GM23338 (cell line): ENCODE measurements around the gene ASIC3. TPM values are rescaled to one million over a fixed set of nuclear protein-coding genes. Genes with fewer than 3 reads are reported as not detected.

Experiments
- ATAC-seq: fragments of 200-7000 bp; cut with Tn5 transposase; 3 replicates; pipeline ENCODE4 v1.9.1; 2020
- DNase-seq: peaks from one replicate; pipeline ENCODE4 v3.0.0-alpha.2; 2015; ENCODE audit warnings: low spot score
- H2AFZ ChIP-seq: fragments of 200-600 bp; sonication (generic); 2 replicates; pipeline ENCODE4 v1.8.0; 2016; ENCODE audit warnings: antibody characterized with exemption, mild to moderate bottlenecking, moderate library complexity
- H3F3A ChIP-seq: fragments of 200-600 bp; sonication (generic); replicated peaks from 2 replicates; pipeline ENCODE4 v1.8.0; 2017; ENCODE audit warnings: antibody characterized with exemption, mixed run types, low read depth
- H3K27ac ChIP-seq: fragments of 200-600 bp; sonication (generic); 2 replicates; pipeline ENCODE4 v1.6.1; 2016; ENCODE audit warnings: low read depth
- H3K27me3 ChIP-seq: fragments of 200-600 bp; sonication (generic); 2 replicates; pipeline ENCODE4 v1.8.0; 2016; ENCODE audit warnings: mild to moderate bottlenecking, mixed run types, moderate library complexity; ENCODE audit not compliant: insufficient read depth
- H3K36me3 ChIP-seq: fragments of 200-600 bp; sonication (generic); 2 replicates; pipeline ENCODE4 v1.8.0; 2016; ENCODE audit warnings: mild to moderate bottlenecking; ENCODE audit not compliant: insufficient read depth
- H3K4me1 ChIP-seq: fragments of 200-600 bp; sonication (generic); 2 replicates; pipeline ENCODE4 v1.8.0; 2016; ENCODE audit warnings: mild to moderate bottlenecking, moderate library complexity; ENCODE audit not compliant: insufficient read depth
- H3K4me2 ChIP-seq: fragments of 200-600 bp; sonication (generic); 2 replicates; pipeline ENCODE4 v1.7.1; 2017; ENCODE audit warnings: mixed run types
- H3K4me3 ChIP-seq: fragments of 200-600 bp; sonication (generic); 2 replicates; pipeline ENCODE4 v1.6.1; 2016; ENCODE audit warnings: mixed run types
- H3K79me2 ChIP-seq: fragments of 200-600 bp; sonication (generic); replicated peaks from 2 replicates; pipeline ENCODE4 v1.8.0; 2017; ENCODE audit warnings: mild to moderate bottlenecking; ENCODE audit not compliant: insufficient read depth
- H3K9me2 ChIP-seq: fragments of 200-600 bp; sonication (generic); 2 replicates; pipeline ENCODE4 v1.8.0; 2017; ENCODE audit not compliant: insufficient read depth
- H4K20me1 ChIP-seq: fragments of 200-600 bp; sonication (generic); replicated peaks from 2 replicates; pipeline ENCODE4 v1.8.0; 2017; ENCODE audit warnings: mild to moderate bottlenecking; ENCODE audit not compliant: insufficient read depth
- H3K27ac Mint-ChIP-seq: 2 replicates; pipeline ENCODE4 v1.8.0; 2020; ENCODE audit warnings: inconsistent platforms, mild to moderate bottlenecking, moderate library complexity, mixed read lengths
- H3K27me3 Mint-ChIP-seq: 3 replicates; pipeline ENCODE4 v1.8.0; 2022; ENCODE audit warnings: low read depth, mild to moderate bottlenecking, moderate library complexity, mixed read lengths, inconsistent platforms; ENCODE audit not compliant: insufficient read depth, poor library complexity
- H3K36me3 Mint-ChIP-seq: 3 replicates; pipeline ENCODE4 v1.8.0; 2021; ENCODE audit warnings: low read depth, mild to moderate bottlenecking, inconsistent platforms, moderate library complexity, mixed read lengths
- H3K4me1 Mint-ChIP-seq: 3 replicates; pipeline ENCODE4 v1.8.0; 2020; ENCODE audit warnings: mild to moderate bottlenecking, inconsistent platforms, mixed read lengths
- H3K4me3 Mint-ChIP-seq: 3 replicates; pipeline ENCODE4 v1.8.0; 2021; ENCODE audit warnings: moderate library complexity, mild to moderate bottlenecking, inconsistent platforms, mixed read lengths
- H3K9me3 Mint-ChIP-seq: 3 replicates; pipeline ENCODE4 v1.8.0; 2020; ENCODE audit warnings: moderate library complexity, mild to moderate bottlenecking, inconsistent platforms, mixed read lengths
- CREB1 ChIP-seq: fragments of 250-450 bp; sonication (Bioruptor Pico); IDR thresholded peaks from 2 replicates; pipeline ENCODE4 v1.5.0; 2020; ENCODE audit warnings: low read depth, mild to moderate bottlenecking, moderate library complexity
- EZH2phosphoT487 ChIP-seq: fragments of 200-600 bp; sonication (generic); IDR thresholded peaks from one replicate; pipeline ENCODE4 v1.8.1; 2018; ENCODE audit warnings: antibody characterized with exemption; ENCODE audit not compliant: unreplicated experiment
- POLR2AphosphoS5 ChIP-seq: IDR thresholded peaks from 2 replicates; pipeline ENCODE4 v1.6.1; 2016; ENCODE audit warnings: antibody characterized with exemption, low read depth
- ZNF462 ChIP-seq: fragments of 250-450 bp; sonication (Bioruptor Pico); IDR thresholded peaks from 2 replicates; pipeline ENCODE4 v1.5.0; 2020; ENCODE audit warnings: mild to moderate bottlenecking, moderate library complexity
- polyA plus RNA-seq: library from polyadenylated mRNA; unstranded; fragments of >200 nt; fragmentation: Nextera tagmentation; extraction: Ambion mirVana; gene quantifications from 2 replicates; pipeline ENCODE4 v1.2.1, GENCODE V29; 2016
- total RNA-seq: library from RNA; depleted of rRNA; stranded (reverse); fragments of >200 nt; shearing (Covaris generic); gene quantifications from 2 replicates; pipeline ENCODE4 v1.2.3, GENCODE V29; 2014

Gene ASIC3
- total and polyA plus RNA-seq, 2 experiments from 2014 or later = 0.87 to 0.90 TPM

- Histone ChIP-seq H3K4me2 (peak overlapping the region; percentile 29; the same call in 1 of the 2 replicates), H3K27me3 (no peaks in the 10 kb centered on the region), H3K79me2 (peaks cover 6% of the 10 kb centered on the region; the same call in 1 of the 2 replicates), H3K4me1 (peaks cover 25% of the 10 kb centered on the region), H3K36me3 (0 out of 2 replicates have a peak, but pooled peaks cover under 1% of the 10 kb centered on the region), H3K27ac (no peak overlapping the region), H2AFZ (no peak overlapping the region), H4K20me1 (peaks cover 12% of the 10 kb centered on the region), H3F3A (0 out of 2 replicates have a peak, but pooled peaks cover 15% of the 10 kb centered on the region), H3K4me3 (peak overlapping the region; percentile 91; the same call in 1 of the 2 replicates), H3K9me2 (no peaks in the 10 kb centered on the region)
- Mint-ChIP-seq H3K27ac (no peak overlapping the region), H3K4me3 (peak overlapping the region; percentile 89), H3K27me3 (peaks cover 24% of the 10 kb centered on the region), H3K36me3 (peaks cover 28% of the 10 kb centered on the region), H3K9me3 (peaks cover 2% of the 10 kb centered on the region; the same call in 1 of the 3 replicates), H3K4me1 (peaks cover 37% of the 10 kb centered on the region)
- 0 out of 3 replicates have a peak, but pooled peaks have one; percentile 0 for ATAC-seq
- TF ChIP-seq CREB1 (no peak), EZH2phosphoT487 (no peak), POLR2AphosphoS5 (peak; percentile 44; the same call in 1 of the 2 replicates), ZNF462 (no peak)
- no peak for DNase-seq
Measured at GRCh38 chr7:151078233-151079040, 30.1 kb downstream of the ASIC3 start.
